Central memory CD4-positive, alpha-beta T cell (primary cell): ENCODE results near the gene COL5A1.
"Not testable (repeated sequence)": the region's sequence is repeated elsewhere in the genome, so short reads cannot be mapped to it uniquely, and the experiment has no call there.

Experiments used
- DNase-seq: peaks from one replicate; pipeline ENCODE4 v3.0.0; 2022

COL5A1 gene

GRCh38 chr9:134641990-134642384, 384 bp downstream of the COL5A1 start:
- no peak for DNase-seq

GRCh38 chr9:134642385-134643181, 980 bp downstream of the COL5A1 start:
- no peak for DNase-seq

GRCh38 chr9:134643222-134643671, 1.6 kb downstream of the COL5A1 start:
- DNase-seq = no peak

- DNase-seq = not testable (repeated sequence)
Observed at GRCh38 chr9:134644401-134644724, 2.8 kb downstream of the COL5A1 start.

- no peak for DNase-seq
Observed at GRCh38 chr9:134644725-134645606, 3.4 kb downstream of the COL5A1 start.

GRCh38 chr9:134645607-134646365, 4.2 kb downstream of the COL5A1 start:
- DNase-seq = no peak

GRCh38 chr9:134647359-134648080, 5.9 kb downstream of the COL5A1 start:
- no peak for DNase-seq

GRCh38 chr9:134648701-134649530, 7.3 kb downstream of the COL5A1 start:
- DNase-seq = no peak

GRCh38 chr9:134650431-134651190, 9.0 kb downstream of the COL5A1 start:
- DNase-seq = no peak

- DNase-seq = no peak
Observed at GRCh38 chr9:134651226-134651905, 9.8 kb downstream of the COL5A1 start.

- DNase-seq = no peak
Observed at GRCh38 chr9:134652291-134653225, 11.0 kb downstream of the COL5A1 start.

- DNase-seq = no peak
Observed at GRCh38 chr9:134653259-134654009, 11.8 kb downstream of the COL5A1 start.

GRCh38 chr9:134655101-134655500, 13.5 kb downstream of the COL5A1 start:
- DNase-seq = no peak

GRCh38 chr9:134655586-134656333, 14.2 kb downstream of the COL5A1 start:
- no peak for DNase-seq

GRCh38 chr9:134656334-134657006, 14.9 kb downstream of the COL5A1 start:
- DNase-seq = no peak

- DNase-seq = no peak
Observed at GRCh38 chr9:134657666-134658377, 16.2 kb downstream of the COL5A1 start.
